Uterus (tissue), 4 donors: ENCODE measurements around the gene THAP11. TPM values are rescaled to one million over a fixed set of nuclear protein-coding genes. Genes with fewer than 3 reads are reported as not detected.

Source experiments
- DNase-seq, 2 donors: peaks; one replicate each; pipeline ENCODE4 v3.0.0-alpha.2; 2019 to 2020
- H3K27ac ChIP-seq, 2 donors: fragments of 200-600 bp; sonication (generic); 1 replicate in 1 of 2; 2 replicates in 1 of 2; pipeline ENCODE4 v1.5.1; 2016 to 2018
- H3K27me3 ChIP-seq, 2 donors: fragments of 200-600 bp; sonication (generic); one replicate each; pipeline ENCODE4 v1.5.1; 2018 to 2019; ENCODE audit warnings: control low read depth in 1 of 2
- H3K36me3 ChIP-seq, 2 donors: fragments of 200-600 bp; sonication (generic); one replicate each; pipeline ENCODE4 v1.5.1; 2019; ENCODE audit warnings: control low read depth in 1 of 2
- H3K4me1 ChIP-seq, 2 donors: fragments of 200-600 bp; sonication (generic); one replicate each; pipeline ENCODE4 v1.5.1; 2018 to 2019; ENCODE audit warnings: control low read depth in 1 of 2
- H3K4me3 ChIP-seq, 2 donors: fragments of 200-600 bp; sonication (generic); 1 replicate in 1 of 2; 2 replicates in 1 of 2; pipeline ENCODE4 v1.5.1; 2018 to 2019; ENCODE audit warnings: mild to moderate bottlenecking in 1 of 2
- H3K9me3 ChIP-seq, 2 donors: fragments of 200-600 bp; sonication (generic); one replicate each; pipeline ENCODE4 v1.5.1; 2019; ENCODE audit warnings: control low read depth in 1 of 2
- POLR2A ChIP-seq, 2 donors: fragments of 450-650 bp; IDR thresholded peaks; one replicate each; pipeline ENCODE4 v1.6.1; 2016; ENCODE audit warnings: antibody characterized with exemption in 2 of 2, mild to moderate bottlenecking in 1 of 2, moderate library complexity in 1 of 2
- intact Hi-C: fragments of 100-400 bp; cut with DNase I; formaldehyde crosslinking; loops from one replicate; pipeline ENCODE4 v1.15.1; 2023; ENCODE audit warnings: low total_unique reads
- total RNA-seq, 4 donors: library from RNA; depleted of rRNA in 3 of 4; stranded (reverse); fragments of >200 nt in 3 of 4; gene quantifications; one replicate each; pipeline versions ENCODE4 v1.1.0 to v1.2.4, GENCODE V29; 2014 to 2023
- TF ChIP-seq, protein P1 (sequence below), 4 experiments: fragments of 200-600 bp in 2 of 4; fragments of 450-650 bp in 2 of 4; sonication (generic) in 2 of 4; IDR thresholded peaks; one replicate each; pipeline ENCODE4 v1.5.1; 2016 to 2019; ENCODE audit warnings: antibody characterized with exemption in 4 of 4, mild to moderate bottlenecking in 2 of 4, moderate library complexity in 1 of 4
- donor health status: DM: yes; HTN: yes; CAD: no.

The THAP11 gene
- total RNA-seq, 4 donors from 2014 or later, result 43.3 to 105 (median 57.6) TPM

DNA sequence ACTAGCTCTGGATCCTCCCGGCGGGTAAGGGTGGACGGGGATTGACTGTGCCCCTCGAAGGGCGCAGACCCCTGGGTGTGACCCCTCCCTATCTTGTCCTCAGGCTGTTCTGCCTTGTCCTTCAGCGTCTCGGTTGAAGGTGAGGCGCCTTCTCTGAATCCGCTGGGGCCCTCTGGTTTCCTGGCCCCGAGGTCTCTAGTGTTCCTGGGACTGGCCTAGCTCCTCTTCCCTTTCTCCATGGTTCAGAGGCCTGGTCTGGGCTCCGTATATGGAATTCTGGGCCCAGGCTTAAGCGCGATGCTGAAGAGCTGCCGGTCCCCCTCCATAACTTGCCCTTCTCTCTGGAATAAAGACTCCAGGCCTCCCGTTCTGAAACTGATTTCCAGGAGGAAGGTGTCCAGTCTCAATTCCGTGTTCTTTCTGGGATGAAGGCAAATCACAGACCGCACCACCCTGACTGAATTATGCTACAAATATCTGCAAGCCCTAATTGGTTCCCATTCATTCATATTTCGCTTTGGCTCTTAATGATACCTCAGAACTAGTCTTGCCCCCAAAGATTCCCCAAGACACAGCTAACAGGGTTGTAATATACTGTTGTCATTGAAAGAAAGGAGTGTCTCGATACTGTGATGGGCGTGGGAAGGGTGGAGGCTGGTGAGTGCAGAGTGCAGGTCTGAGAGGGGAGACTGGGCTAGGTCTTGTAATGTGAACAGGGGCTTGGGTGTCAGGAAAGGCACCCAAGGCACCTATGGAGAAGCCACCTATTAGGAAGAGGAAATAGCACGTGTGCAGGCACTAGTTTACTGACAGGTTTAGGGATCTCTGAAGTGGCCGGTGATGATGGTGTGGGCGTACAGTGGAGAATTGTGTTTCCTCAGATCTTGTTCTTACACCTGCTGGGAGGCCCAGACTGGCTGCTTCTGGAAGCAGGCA, 31.6 kb downstream of the THAP11 start:
- Histone ChIP-seq H3K36me3 (no peaks in the 10 kb centered on the region), H3K4me3 (peak overlapping the region; percentile 78 to 96)
- no peak for DNase-seq

DNA sequence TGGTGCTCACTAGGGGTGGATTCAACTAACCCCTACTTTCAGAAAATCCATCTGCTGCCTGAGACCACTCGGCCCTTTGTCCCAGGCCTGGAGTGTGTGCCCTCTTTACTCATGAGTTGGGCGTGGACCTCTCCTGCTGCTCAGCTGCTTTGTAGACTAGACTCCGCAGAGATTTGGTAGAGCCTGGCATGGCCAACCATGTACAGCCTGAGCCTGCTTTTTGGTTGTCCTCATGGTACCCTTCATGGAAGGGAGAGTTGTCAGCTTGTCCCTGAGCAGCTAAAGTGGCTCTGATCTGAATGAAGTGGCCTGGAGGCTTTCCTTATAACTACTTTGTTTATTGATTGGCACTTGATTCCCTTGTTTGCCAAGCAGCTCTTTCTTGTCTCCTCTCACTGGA, 32.3 kb downstream of the THAP11 start:
- intact Hi-C loops, result no loop called here
- H3K9me3 ChIP-seq, result no peaks in the 10 kb centered on the region
- TF ChIP-seq, protein P1, sequence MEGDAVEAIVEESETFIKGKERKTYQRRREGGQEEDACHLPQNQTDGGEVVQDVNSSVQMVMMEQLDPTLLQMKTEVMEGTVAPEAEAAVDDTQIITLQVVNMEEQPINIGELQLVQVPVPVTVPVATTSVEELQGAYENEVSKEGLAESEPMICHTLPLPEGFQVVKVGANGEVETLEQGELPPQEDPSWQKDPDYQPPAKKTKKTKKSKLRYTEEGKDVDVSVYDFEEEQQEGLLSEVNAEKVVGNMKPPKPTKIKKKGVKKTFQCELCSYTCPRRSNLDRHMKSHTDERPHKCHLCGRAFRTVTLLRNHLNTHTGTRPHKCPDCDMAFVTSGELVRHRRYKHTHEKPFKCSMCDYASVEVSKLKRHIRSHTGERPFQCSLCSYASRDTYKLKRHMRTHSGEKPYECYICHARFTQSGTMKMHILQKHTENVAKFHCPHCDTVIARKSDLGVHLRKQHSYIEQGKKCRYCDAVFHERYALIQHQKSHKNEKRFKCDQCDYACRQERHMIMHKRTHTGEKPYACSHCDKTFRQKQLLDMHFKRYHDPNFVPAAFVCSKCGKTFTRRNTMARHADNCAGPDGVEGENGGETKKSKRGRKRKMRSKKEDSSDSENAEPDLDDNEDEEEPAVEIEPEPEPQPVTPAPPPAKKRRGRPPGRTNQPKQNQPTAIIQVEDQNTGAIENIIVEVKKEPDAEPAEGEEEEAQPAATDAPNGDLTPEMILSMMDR (IDR thresholded peaks at IDR 0.05), result no peak
- TF ChIP-seq POLR2A (IDR thresholded peaks at IDR 0.05), result no peak
- H3K36me3 ChIP-seq, result no peaks in the 10 kb centered on the region
- peaks cover 3 to 11% of the 10 kb centered on the region in 2 donors for H3K4me1 ChIP-seq
- no peak overlapping the region for H3K27ac ChIP-seq
- DNase-seq, result no peak
- H3K4me3 ChIP-seq, result peak overlapping the region in 1 of 2 donors; percentile 96
- no peaks in the 10 kb centered on the region for H3K27me3 ChIP-seq

More for the DNA sequence above, 31.6 kb downstream of the THAP11 start:
- TF ChIP-seq, protein P1 (IDR thresholded peaks at IDR 0.05), result no peak
- TF ChIP-seq POLR2A (IDR thresholded peaks at IDR 0.05), result no peak
- H3K9me3 ChIP-seq, result no peaks in the 10 kb centered on the region
- peaks cover 3 to 11% of the 10 kb centered on the region in 2 donors for H3K4me1 ChIP-seq
- intact Hi-C loops, result no loop called here
- H3K27me3 ChIP-seq, result no peaks in the 10 kb centered on the region
- H3K27ac ChIP-seq, result peak overlapping the region; percentile 76 to 77

DNA sequence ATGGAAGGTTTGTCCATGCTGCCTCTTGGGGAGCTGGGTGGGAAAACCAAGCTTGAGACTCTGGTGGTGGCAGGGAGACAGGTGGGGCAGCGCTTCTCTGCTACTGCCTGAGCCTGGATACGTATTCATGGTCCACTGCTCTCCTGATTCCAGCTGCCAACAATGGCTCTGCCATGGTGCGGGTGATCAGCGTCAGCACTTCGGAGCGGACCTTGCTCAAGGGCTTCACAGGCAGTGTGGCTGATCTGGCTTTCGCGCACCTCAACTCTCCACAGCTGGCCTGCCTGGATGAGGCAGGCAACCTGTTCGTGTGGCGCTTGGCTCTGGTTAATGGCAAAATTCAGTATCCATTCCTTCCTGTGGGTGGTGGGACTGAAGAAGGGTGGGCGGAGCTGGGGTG, 34.9 kb downstream of the THAP11 start:
- peaks cover 3 to 11% of the 10 kb centered on the region in 2 donors for H3K4me1 ChIP-seq
- H3K27ac ChIP-seq, result no peak overlapping the region
- H3K36me3 ChIP-seq, result no peaks in the 10 kb centered on the region
- no peak overlapping the region for H3K4me3 ChIP-seq
- intact Hi-C loops, result no loop called here
- no peak for DNase-seq
- no peaks in the 10 kb centered on the region for H3K9me3 ChIP-seq
- H3K27me3 ChIP-seq, result no peaks in the 10 kb centered on the region
- TF ChIP-seq, protein P1 (IDR thresholded peaks at IDR 0.05), result no peak
- no peak for TF ChIP-seq POLR2A (IDR thresholded peaks at IDR 0.05)

DNA sequence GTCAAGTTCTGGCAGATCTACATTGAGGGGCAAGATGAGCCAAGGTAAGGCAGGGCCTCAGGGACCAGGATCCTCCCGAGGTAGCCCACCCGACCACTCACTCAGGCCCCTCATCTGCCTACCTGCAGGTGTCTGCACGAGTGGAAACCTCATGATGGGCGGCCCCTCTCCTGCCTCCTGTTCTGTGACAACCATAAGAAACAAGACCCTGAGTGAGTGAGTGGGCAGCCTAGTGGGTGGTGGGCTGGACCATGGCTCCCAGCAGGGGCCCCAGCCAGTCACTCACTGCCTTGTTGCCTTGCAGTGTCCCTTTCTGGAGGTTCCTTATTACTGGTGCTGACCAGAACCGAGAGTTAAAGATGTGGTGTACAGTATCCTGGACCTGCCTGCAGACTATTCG, 36.1 kb downstream of the THAP11 start:
- no peaks in the 10 kb centered on the region for H3K9me3 ChIP-seq
- H3K36me3 ChIP-seq, result no peaks in the 10 kb centered on the region
- TF ChIP-seq, protein P1 (IDR thresholded peaks at IDR 0.05), result no peak
- TF ChIP-seq POLR2A (IDR thresholded peaks at IDR 0.05), result no peak
- H3K4me1 ChIP-seq, result peaks cover 3 to 11% of the 10 kb centered on the region in 2 donors
- H3K27ac ChIP-seq, result no peak overlapping the region
- DNase-seq, result no peak
- H3K4me3 ChIP-seq, result no peak overlapping the region
- H3K27me3 ChIP-seq, result no peaks in the 10 kb centered on the region
- intact Hi-C loops, result no loop called here

DNA sequence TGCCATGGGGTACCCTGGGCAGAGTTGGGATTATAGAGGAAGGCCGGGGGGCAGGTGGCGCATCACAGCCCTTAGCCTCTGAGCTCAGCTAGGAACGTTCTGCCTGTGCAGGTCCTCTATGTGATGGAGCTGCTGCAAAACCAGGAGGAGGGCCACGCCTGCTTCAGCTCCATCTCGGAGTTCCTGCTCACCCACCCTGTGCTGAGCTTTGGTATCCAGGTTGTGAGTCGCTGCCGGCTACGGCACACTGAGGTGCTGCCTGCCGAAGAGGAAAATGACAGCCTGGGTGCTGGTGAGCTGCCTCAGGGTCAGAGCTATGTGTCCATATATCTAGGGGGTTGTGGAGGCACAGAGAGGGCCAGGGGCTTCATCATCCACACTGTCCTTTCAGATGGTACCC, 36.7 kb downstream of the THAP11 start:
- H3K9me3 ChIP-seq, result no peaks in the 10 kb centered on the region
- H3K4me1 ChIP-seq, result peaks cover 3 to 8% of the 10 kb centered on the region in 2 donors
- H3K27ac ChIP-seq, result no peak overlapping the region
- no peaks in the 10 kb centered on the region for H3K27me3 ChIP-seq
- no peak for DNase-seq
- intact Hi-C loops, result no loop called here
- H3K4me3 ChIP-seq, result no peak overlapping the region
- TF ChIP-seq POLR2A (IDR thresholded peaks at IDR 0.05), result no peak
- TF ChIP-seq, protein P1 (IDR thresholded peaks at IDR 0.05), result no peak
- no peaks in the 10 kb centered on the region for H3K36me3 ChIP-seq
